Measurements from ENCODE around the gene MYO5A.

DNA sequence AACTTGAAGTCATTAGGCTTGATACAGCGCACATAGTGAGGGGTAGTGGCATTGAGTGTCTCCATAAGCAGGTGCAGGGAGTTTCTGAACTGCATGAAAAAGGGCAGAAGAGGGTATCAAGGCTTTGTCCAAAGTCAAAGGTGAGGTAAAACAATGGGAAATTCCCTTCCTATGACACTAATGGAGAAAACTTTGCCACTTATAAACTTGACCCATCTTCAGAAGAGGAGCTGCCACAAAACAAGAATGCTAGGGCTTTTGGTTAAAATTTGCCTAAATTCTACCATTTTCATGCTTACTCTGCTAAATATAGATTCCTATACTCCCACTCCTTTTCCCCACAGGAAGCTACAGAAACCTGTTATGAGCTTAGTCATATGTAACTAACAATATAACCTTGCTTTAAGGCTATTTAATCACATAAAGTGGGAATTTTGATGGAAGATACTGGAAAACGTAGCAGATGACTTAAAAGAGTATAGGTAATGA lies 145.5 kb downstream of the MYO5A start:
- TF ChIP-seq, protein P1, sequence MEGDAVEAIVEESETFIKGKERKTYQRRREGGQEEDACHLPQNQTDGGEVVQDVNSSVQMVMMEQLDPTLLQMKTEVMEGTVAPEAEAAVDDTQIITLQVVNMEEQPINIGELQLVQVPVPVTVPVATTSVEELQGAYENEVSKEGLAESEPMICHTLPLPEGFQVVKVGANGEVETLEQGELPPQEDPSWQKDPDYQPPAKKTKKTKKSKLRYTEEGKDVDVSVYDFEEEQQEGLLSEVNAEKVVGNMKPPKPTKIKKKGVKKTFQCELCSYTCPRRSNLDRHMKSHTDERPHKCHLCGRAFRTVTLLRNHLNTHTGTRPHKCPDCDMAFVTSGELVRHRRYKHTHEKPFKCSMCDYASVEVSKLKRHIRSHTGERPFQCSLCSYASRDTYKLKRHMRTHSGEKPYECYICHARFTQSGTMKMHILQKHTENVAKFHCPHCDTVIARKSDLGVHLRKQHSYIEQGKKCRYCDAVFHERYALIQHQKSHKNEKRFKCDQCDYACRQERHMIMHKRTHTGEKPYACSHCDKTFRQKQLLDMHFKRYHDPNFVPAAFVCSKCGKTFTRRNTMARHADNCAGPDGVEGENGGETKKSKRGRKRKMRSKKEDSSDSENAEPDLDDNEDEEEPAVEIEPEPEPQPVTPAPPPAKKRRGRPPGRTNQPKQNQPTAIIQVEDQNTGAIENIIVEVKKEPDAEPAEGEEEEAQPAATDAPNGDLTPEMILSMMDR (optimal IDR thresholded peaks at IDR 0.05 in 1 of 3, IDR thresholded peaks at IDR 0.05 in 1 of 3, conservative IDR thresholded peaks at IDR 0.05 in 1 of 3; ENCODE audit: extremely low read depth in 1 of 3, insufficient read depth in 2 of 3, low read length in 3 of 3): no peak
- TF ChIP-seq EZH2 (IDR thresholded peaks at IDR 0.05; ENCODE audit: low read length): no peak
